Natural killer cell (primary cell): ENCODE data around the gene USF2. TPM values are rescaled to one million over a fixed set of nuclear protein-coding genes. Genes with fewer than 3 reads are reported as not detected.

Experiments
- ATAC-seq, 3 donors: fragments of 150-1000 bp in 2 of 3; fragments of 200-7000 bp in 1 of 3; cut with Tn5 transposase; 1 replicate in 1 of 3; 2 replicates in 2 of 3; pipeline ENCODE4 v1.10.0; 2021; ENCODE audit warnings: mild to moderate bottlenecking in 2 of 3, moderate library complexity in 2 of 3
- DNase-seq, 2 donors: peaks; one replicate each; pipeline versions ENCODE4 v3.0.0 to v3.0.0-alpha.2; 2013 to 2021; ENCODE audit warnings: mixed read lengths in 1 of 2
- H3K27ac ChIP-seq: one replicate; pipeline ENCODE4 v1.5.1; 2013; ENCODE audit warnings: mild to moderate bottlenecking, low read length
- H3K27me3 ChIP-seq: one replicate; pipeline ENCODE4 v1.6.1; 2013; ENCODE audit warnings: low read length; ENCODE audit not compliant: control insufficient read depth, insufficient read depth
- H3K36me3 ChIP-seq: one replicate; pipeline ENCODE4 v1.6.1; 2013; ENCODE audit warnings: low read length; ENCODE audit not compliant: control insufficient read depth, insufficient read depth
- H3K4me1 ChIP-seq: one replicate; pipeline ENCODE4 v1.6.1; 2013; ENCODE audit warnings: low read length; ENCODE audit not compliant: control insufficient read depth, insufficient read depth
- H3K4me3 ChIP-seq: one replicate; pipeline ENCODE4 v1.5.1; 2013; ENCODE audit warnings: low read length
- H3K9me3 ChIP-seq: one replicate; pipeline ENCODE4 v1.6.1; 2013; ENCODE audit warnings: low read length; ENCODE audit not compliant: control insufficient read depth, insufficient read depth
- H3K27ac Mint-ChIP-seq, 2 donors: one replicate each; pipeline ENCODE4 v1.8.0; 2022; ENCODE audit warnings: mild to moderate bottlenecking in 2 of 2, mixed read lengths in 2 of 2, moderate library complexity in 1 of 2
- H3K27me3 Mint-ChIP-seq, 2 donors: one replicate each; pipeline ENCODE4 v1.8.0; 2022; ENCODE audit warnings: low read depth in 2 of 2, mixed read lengths in 2 of 2
- H3K36me3 Mint-ChIP-seq: one replicate; pipeline ENCODE4 v1.8.0; 2022; ENCODE audit warnings: mixed read lengths
- H3K4me1 Mint-ChIP-seq, 2 donors: one replicate each; pipeline ENCODE4 v1.8.0; 2022; ENCODE audit warnings: mixed read lengths in 2 of 2
- H3K4me3 Mint-ChIP-seq: one replicate; pipeline ENCODE4 v1.8.0; 2022; ENCODE audit warnings: mild to moderate bottlenecking, moderate library complexity, mixed read lengths
- H3K9me3 Mint-ChIP-seq, 2 donors: one replicate each; pipeline ENCODE4 v1.8.0; 2022; ENCODE audit warnings: mixed read lengths in 2 of 2
- WGBS: methylation state at CpG from one replicate; pipeline ENCODE4 v1.1.7; 2013; ENCODE audit warnings: missing lambda C conversion rate; ENCODE audit not compliant: insufficient coverage; 5-methylcytosine and 5-hydroxymethylcytosine counted together
- intact Hi-C: fragments of 100-400 bp; cut with micrococcal nuclease; formaldehyde crosslinking; loops from one replicate; pipeline ENCODE4 v1.14.2; 2022
- total RNA-seq, 4 donors: library from RNA; stranded (reverse); fragments of 120-200 nt in 1 of 4; gene quantifications; one replicate each; pipeline versions ENCODE4 v1.2.3 to v1.2.4, GENCODE V29; 2013 to 2022
- TF ChIP-seq, protein P1 (sequence below): fragments of 200-600 bp; IDR thresholded peaks from one replicate; pipeline ENCODE4 v1.8.0; 2022; ENCODE audit warnings: antibody characterized with exemption

USF2 gene
- total RNA-seq, 3 donors from 2014 or later (not counting 1 experiment from before 2014, with no cell fraction given) = 243 to 253 (median 250) TPM

DNA sequence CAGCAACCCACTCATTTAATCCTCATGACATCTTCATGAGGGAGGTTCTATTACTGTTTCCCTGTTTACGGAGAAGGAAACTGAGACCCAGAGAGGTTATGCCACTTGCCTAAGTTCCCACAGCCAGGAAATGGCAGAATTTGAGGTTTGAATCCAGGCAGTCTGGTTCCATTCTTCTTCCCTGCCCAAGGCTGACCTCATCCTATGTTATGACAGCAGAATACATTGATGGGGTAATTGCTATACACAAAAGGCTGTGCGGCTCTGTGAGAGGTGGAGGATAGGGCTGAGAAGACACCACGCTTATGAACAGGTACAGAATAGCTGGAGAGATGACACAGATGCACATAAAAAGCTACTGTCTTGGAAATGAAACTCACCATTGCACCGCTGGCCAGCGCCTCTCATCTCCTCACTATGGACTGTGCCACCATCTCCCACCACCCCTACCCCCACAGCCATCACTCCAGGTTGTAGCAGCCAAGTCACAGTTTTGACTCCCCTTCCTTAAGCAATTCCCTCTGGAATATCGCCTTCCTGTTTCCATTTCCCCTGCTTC, 34.7 kb downstream of the USF2 start:
- TF ChIP-seq, protein P1, sequence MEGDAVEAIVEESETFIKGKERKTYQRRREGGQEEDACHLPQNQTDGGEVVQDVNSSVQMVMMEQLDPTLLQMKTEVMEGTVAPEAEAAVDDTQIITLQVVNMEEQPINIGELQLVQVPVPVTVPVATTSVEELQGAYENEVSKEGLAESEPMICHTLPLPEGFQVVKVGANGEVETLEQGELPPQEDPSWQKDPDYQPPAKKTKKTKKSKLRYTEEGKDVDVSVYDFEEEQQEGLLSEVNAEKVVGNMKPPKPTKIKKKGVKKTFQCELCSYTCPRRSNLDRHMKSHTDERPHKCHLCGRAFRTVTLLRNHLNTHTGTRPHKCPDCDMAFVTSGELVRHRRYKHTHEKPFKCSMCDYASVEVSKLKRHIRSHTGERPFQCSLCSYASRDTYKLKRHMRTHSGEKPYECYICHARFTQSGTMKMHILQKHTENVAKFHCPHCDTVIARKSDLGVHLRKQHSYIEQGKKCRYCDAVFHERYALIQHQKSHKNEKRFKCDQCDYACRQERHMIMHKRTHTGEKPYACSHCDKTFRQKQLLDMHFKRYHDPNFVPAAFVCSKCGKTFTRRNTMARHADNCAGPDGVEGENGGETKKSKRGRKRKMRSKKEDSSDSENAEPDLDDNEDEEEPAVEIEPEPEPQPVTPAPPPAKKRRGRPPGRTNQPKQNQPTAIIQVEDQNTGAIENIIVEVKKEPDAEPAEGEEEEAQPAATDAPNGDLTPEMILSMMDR = no peak
- 88% methylated on average over 6 of the region's 6 CpGs for WGBS
- no peaks in the 10 kb centered on the region for H3K36me3 Mint-ChIP-seq

GRCh38 chr19:35304036-35304435, 35.3 kb downstream of the USF2 start:
- Mint-ChIP-seq H3K36me3 (no peaks in the 10 kb centered on the region), H3K9me3 (no peaks in the 10 kb centered on the region), H3K27ac (no peak overlapping the region), H3K4me1 (no peaks in the 10 kb centered on the region), H3K27me3 (no peaks in the 10 kb centered on the region), H3K4me3 (no peak overlapping the region)
- TF ChIP-seq, protein P1 = no peak
- intact Hi-C loops = no loop called here
- no peak for ATAC-seq
- Histone ChIP-seq H3K27ac (no peak overlapping the region), H3K27me3 (no peaks in the 10 kb centered on the region), H3K4me1 (no peaks in the 10 kb centered on the region), H3K36me3 (no peaks in the 10 kb centered on the region), H3K9me3 (no peaks in the 10 kb centered on the region), H3K4me3 (no peak overlapping the region)
- DNase-seq = no peak
- WGBS = 94% methylated on average over 11 of the region's 11 CpGs

More for the DNA sequence above, 34.7 kb downstream of the USF2 start:
- no peaks in the 10 kb centered on the region for H3K9me3 Mint-ChIP-seq
- no peaks in the 10 kb centered on the region for H3K9me3 ChIP-seq
- H3K27me3 Mint-ChIP-seq = no peaks in the 10 kb centered on the region
- H3K27me3 ChIP-seq = no peaks in the 10 kb centered on the region
- no peak overlapping the region for H3K27ac Mint-ChIP-seq
- H3K4me3 Mint-ChIP-seq = no peak overlapping the region
- H3K27ac ChIP-seq = no peak overlapping the region
- ATAC-seq (no peak), DNase-seq (no peak)
- no peak overlapping the region for H3K4me3 ChIP-seq
- H3K4me1 ChIP-seq = no peaks in the 10 kb centered on the region
- intact Hi-C loops = no loop called here
- H3K4me1 Mint-ChIP-seq = no peaks in the 10 kb centered on the region
- H3K36me3 ChIP-seq = no peaks in the 10 kb centered on the region

GRCh38 chr19:35305181-35305580, 36.4 kb downstream of the USF2 start:
- Histone ChIP-seq H3K36me3 (no peaks in the 10 kb centered on the region), H3K4me3 (no peak overlapping the region), H3K9me3 (no peaks in the 10 kb centered on the region), H3K27ac (no peak overlapping the region), H3K27me3 (no peaks in the 10 kb centered on the region), H3K4me1 (no peaks in the 10 kb centered on the region)
- no peak for ATAC-seq
- TF ChIP-seq, protein P1 = no peak
- no peak for DNase-seq
- Mint-ChIP-seq H3K4me3 (no peak overlapping the region), H3K9me3 (no peaks in the 10 kb centered on the region), H3K36me3 (no peaks in the 10 kb centered on the region), H3K27me3 (peaks cover 0 to 2% of the 10 kb centered on the region in 2 donors), H3K27ac (no peak overlapping the region), H3K4me1 (no peaks in the 10 kb centered on the region)
- intact Hi-C loops = no loop called here
- WGBS = 37% methylated on average over 6 of the region's 6 CpGs
